HepG2 (cell line): ENCODE data around the gene OR10H2. TPM values are rescaled to one million over a fixed set of nuclear protein-coding genes. Genes with fewer than 3 reads are reported as not detected.

ENCODE experiments used
- CAMTA2 ChIP-seq: sonication (generic); formaldehyde crosslinking; IDR thresholded peaks from 2 replicates; pipeline ENCODE4 v1.4.0; 2020; ENCODE audit warnings: mild to moderate bottlenecking, missing genetic modification reagents, borderline replicate concordance
- CEBPG ChIP-seq: IDR thresholded peaks from 2 replicates; pipeline ENCODE4 v1.6.1; 2016
- FOXK1 ChIP-seq: sonication (generic); formaldehyde crosslinking; IDR thresholded peaks from 2 replicates; pipeline ENCODE4 v1.4.0; 2020; ENCODE audit warnings: low read depth, missing genetic modification reagents, borderline replicate concordance
- MIER2 ChIP-seq: IDR thresholded peaks from 2 replicates; pipeline ENCODE4 v1.6.1; 2016; ENCODE audit warnings: missing biosample characterization, missing genetic modification reagents
- MYNN ChIP-seq: sonication (generic); formaldehyde crosslinking; IDR thresholded peaks from 2 replicates; pipeline ENCODE4 v1.4.0; 2020; ENCODE audit warnings: mild to moderate bottlenecking, low read depth, missing genetic modification reagents
- PHF21A ChIP-seq: sonication (generic); formaldehyde crosslinking; IDR thresholded peaks from 2 replicates; pipeline ENCODE4 v1.5.0; 2020; ENCODE audit warnings: mild to moderate bottlenecking, missing genetic modification reagents
- REPIN1 ChIP-seq: sonication (generic); formaldehyde crosslinking; IDR thresholded peaks from 2 replicates; pipeline ENCODE4 v1.8.0; 2022; ENCODE audit warnings: missing genetic modification reagents, low read depth, mild to moderate bottlenecking, borderline replicate concordance
- RXRB ChIP-seq: IDR thresholded peaks from 2 replicates; pipeline ENCODE4 v1.6.1; 2016; ENCODE audit warnings: borderline replicate concordance, missing genetic modification reagents, missing compliant biosample characterization
- STAG1 ChIP-seq: sonication (generic); formaldehyde crosslinking; IDR thresholded peaks from 2 replicates; pipeline ENCODE4 v1.4.0; 2020; ENCODE audit warnings: missing genetic modification reagents
- ZIK1 ChIP-seq: sonication (generic); formaldehyde crosslinking; IDR thresholded peaks from 2 replicates; pipeline ENCODE4 v1.5.0; 2020; ENCODE audit warnings: mild to moderate bottlenecking, low read depth, missing genetic modification reagents, borderline replicate concordance
- ZNF496 ChIP-seq: sonication (generic); formaldehyde crosslinking; IDR thresholded peaks from 2 replicates; pipeline ENCODE4 v1.8.1; 2023; ENCODE audit warnings: mild to moderate bottlenecking, moderate library complexity, missing genetic modification reagents; ENCODE audit not compliant: insufficient replicate concordance
- ZNF501 ChIP-seq: sonication (generic); formaldehyde crosslinking; IDR thresholded peaks from 2 replicates; pipeline ENCODE4 v1.5.1; 2020; ENCODE audit warnings: mild to moderate bottlenecking, moderate library complexity, missing genetic modification reagents
- polyA plus RNA-seq, 8 experiments: library from polyadenylated mRNA; depleted of rRNA in 3 of 8; stranded (reverse) in 7 of 8; unstranded in 1 of 8; fragments of >200 nt; fragmentation: Illumina TruSeq in 4 of 8; extraction: Trizol in 4 of 8; gene quantifications; 2 replicates each; pipeline versions ENCODE4 v1.2.1 to v1.2.3, GENCODE V29; 2011 to 2016; ENCODE audit warnings: low read depth in 4 of 8, missing spikeins in 1 of 8, mixed read lengths in 1 of 8; ENCODE audit not compliant: insufficient read depth in 1 of 8
- total RNA-seq, 5 experiments: library from RNA; depleted of rRNA; stranded (reverse); fragments of >200 nt; fragmentation: Illumina TruSeq; extraction: Trizol; gene quantifications; 2 replicates each; pipeline ENCODE4 v1.2.3, GENCODE V29; 2016; ENCODE audit warnings: low read depth in 1 of 5
- TF ChIP-seq, protein P1 (sequence below): sonication (generic); formaldehyde crosslinking; IDR thresholded peaks from 2 replicates; pipeline ENCODE4 v1.4.0; 2020; ENCODE audit warnings: missing genetic modification reagents
- TF ChIP-seq, protein P2 (sequence below): sonication (generic); IDR thresholded peaks from 2 replicates; pipeline ENCODE4 v1.6.1; 2016; ENCODE audit warnings: low read depth, borderline replicate concordance
- TF ChIP-seq, protein P3 (sequence below): IDR thresholded peaks from 2 replicates; pipeline ENCODE4 v1.4.0; 2020; ENCODE audit warnings: mild to moderate bottlenecking, missing genetic modification reagents
- TF ChIP-seq, protein P4 (sequence below): sonication (generic); formaldehyde crosslinking; IDR thresholded peaks from 2 replicates; pipeline ENCODE4 v1.4.0; 2020; ENCODE audit warnings: missing genetic modification reagents
- TF ChIP-seq, protein P5 (sequence below): sonication (generic); formaldehyde crosslinking; IDR thresholded peaks from 2 replicates; pipeline ENCODE4 v1.5.0; 2020; ENCODE audit warnings: mild to moderate bottlenecking, missing genetic modification reagents, moderate library complexity
- TF ChIP-seq, protein P6 (sequence below): IDR thresholded peaks from 2 replicates; pipeline ENCODE4 v1.6.1; 2012; ENCODE audit warnings: inconsistent platforms

OR10H2 gene
- total and polyA plus RNA-seq, 2 of the 13 experiments (the other 11 are each of a cell fraction or from before 2014, with no cell fraction given): not detected

DNA sequence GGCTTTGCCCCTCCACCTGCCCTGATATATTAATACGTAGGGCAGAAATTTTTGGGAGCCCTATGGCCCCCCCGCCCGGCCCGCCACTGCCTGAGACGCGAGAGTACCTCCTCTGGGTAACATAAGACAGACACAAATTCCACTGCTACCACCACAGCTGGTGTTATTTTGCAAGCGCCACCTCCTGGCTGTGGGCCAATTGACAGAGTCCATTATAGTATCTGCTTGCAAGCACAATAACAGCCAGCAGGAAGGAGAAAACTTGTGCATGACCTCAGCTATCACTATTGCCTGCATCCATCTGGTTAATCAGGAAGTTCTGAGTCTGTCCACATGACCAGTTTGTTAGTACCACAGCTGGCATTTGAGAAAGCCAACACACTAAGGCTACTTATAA is 25.3 kb upstream of the OR10H2 start (continued):
- TF ChIP-seq, protein P1, sequence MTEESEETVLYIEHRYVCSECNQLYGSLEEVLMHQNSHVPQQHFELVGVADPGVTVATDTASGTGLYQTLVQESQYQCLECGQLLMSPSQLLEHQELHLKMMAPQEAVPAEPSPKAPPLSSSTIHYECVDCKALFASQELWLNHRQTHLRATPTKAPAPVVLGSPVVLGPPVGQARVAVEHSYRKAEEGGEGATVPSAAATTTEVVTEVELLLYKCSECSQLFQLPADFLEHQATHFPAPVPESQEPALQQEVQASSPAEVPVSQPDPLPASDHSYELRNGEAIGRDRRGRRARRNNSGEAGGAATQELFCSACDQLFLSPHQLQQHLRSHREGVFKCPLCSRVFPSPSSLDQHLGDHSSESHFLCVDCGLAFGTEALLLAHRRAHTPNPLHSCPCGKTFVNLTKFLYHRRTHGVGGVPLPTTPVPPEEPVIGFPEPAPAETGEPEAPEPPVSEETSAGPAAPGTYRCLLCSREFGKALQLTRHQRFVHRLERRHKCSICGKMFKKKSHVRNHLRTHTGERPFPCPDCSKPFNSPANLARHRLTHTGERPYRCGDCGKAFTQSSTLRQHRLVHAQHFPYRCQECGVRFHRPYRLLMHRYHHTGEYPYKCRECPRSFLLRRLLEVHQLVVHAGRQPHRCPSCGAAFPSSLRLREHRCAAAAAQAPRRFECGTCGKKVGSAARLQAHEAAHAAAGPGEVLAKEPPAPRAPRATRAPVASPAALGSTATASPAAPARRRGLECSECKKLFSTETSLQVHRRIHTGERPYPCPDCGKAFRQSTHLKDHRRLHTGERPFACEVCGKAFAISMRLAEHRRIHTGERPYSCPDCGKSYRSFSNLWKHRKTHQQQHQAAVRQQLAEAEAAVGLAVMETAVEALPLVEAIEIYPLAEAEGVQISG (CRISPR knock-in tag): 0 out of 2 replicates have a peak, but pooled peaks have one; percentile 21
- TF ChIP-seq CAMTA2 (CRISPR knock-in tag) (no peak), MIER2 (CRISPR knock-in tag) (peak; percentile 42; the same call in 1 of the 2 replicates), ZIK1 (CRISPR knock-in tag) (no peak), FOXK1 (CRISPR knock-in tag) (peak; percentile 30; the same call in 1 of the 2 replicates), ZNF496 (CRISPR knock-in tag) (no peak), CEBPG (CRISPR knock-in tag) (peak; percentile 19; the same call in 1 of the 2 replicates), PHF21A (CRISPR knock-in tag) (no peak; the same call in 1 of the 2 replicates), RXRB (CRISPR knock-in tag) (peak; percentile 24; the same call in 1 of the 2 replicates), REPIN1 (CRISPR knock-in tag) (peak; percentile 57; the same call in 1 of the 2 replicates), MYNN (CRISPR knock-in tag) (no peak), ZNF501 (CRISPR knock-in tag) (no peak), STAG1 (CRISPR knock-in tag) (peak; percentile 67)
- TF ChIP-seq, protein P2, sequence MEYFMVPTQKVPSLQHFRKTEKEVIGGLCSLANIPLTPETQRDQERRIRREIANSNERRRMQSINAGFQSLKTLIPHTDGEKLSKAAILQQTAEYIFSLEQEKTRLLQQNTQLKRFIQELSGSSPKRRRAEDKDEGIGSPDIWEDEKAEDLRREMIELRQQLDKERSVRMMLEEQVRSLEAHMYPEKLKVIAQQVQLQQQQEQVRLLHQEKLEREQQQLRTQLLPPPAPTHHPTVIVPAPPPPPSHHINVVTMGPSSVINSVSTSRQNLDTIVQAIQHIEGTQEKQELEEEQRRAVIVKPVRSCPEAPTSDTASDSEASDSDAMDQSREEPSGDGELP: peak; percentile 85
- TF ChIP-seq, protein P3, sequence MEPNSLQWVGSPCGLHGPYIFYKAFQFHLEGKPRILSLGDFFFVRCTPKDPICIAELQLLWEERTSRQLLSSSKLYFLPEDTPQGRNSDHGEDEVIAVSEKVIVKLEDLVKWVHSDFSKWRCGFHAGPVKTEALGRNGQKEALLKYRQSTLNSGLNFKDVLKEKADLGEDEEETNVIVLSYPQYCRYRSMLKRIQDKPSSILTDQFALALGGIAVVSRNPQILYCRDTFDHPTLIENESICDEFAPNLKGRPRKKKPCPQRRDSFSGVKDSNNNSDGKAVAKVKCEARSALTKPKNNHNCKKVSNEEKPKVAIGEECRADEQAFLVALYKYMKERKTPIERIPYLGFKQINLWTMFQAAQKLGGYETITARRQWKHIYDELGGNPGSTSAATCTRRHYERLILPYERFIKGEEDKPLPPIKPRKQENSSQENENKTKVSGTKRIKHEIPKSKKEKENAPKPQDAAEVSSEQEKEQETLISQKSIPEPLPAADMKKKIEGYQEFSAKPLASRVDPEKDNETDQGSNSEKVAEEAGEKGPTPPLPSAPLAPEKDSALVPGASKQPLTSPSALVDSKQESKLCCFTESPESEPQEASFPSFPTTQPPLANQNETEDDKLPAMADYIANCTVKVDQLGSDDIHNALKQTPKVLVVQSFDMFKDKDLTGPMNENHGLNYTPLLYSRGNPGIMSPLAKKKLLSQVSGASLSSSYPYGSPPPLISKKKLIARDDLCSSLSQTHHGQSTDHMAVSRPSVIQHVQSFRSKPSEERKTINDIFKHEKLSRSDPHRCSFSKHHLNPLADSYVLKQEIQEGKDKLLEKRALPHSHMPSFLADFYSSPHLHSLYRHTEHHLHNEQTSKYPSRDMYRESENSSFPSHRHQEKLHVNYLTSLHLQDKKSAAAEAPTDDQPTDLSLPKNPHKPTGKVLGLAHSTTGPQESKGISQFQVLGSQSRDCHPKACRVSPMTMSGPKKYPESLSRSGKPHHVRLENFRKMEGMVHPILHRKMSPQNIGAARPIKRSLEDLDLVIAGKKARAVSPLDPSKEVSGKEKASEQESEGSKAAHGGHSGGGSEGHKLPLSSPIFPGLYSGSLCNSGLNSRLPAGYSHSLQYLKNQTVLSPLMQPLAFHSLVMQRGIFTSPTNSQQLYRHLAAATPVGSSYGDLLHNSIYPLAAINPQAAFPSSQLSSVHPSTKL (CRISPR knock-in tag): peak; percentile 30; the same call in 1 of the 2 replicates
- TF ChIP-seq, protein P4, sequence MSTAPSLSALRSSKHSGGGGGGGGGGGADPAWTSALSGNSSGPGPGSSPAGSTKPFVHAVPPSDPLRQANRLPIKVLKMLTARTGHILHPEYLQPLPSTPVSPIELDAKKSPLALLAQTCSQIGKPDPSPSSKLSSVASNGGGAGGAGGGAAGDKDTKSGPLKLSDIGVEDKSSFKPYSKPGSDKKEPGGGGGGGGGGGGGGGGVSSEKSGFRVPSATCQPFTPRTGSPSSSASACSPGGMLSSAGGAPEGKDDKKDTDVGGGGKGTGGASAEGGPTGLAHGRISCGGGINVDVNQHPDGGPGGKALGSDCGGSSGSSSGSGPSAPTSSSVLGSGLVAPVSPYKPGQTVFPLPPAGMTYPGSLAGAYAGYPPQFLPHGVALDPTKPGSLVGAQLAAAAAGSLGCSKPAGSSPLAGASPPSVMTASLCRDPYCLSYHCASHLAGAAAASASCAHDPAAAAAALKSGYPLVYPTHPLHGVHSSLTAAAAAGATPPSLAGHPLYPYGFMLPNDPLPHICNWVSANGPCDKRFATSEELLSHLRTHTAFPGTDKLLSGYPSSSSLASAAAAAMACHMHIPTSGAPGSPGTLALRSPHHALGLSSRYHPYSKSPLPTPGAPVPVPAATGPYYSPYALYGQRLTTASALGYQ (CRISPR knock-in tag): no peak
- TF ChIP-seq, protein P5, sequence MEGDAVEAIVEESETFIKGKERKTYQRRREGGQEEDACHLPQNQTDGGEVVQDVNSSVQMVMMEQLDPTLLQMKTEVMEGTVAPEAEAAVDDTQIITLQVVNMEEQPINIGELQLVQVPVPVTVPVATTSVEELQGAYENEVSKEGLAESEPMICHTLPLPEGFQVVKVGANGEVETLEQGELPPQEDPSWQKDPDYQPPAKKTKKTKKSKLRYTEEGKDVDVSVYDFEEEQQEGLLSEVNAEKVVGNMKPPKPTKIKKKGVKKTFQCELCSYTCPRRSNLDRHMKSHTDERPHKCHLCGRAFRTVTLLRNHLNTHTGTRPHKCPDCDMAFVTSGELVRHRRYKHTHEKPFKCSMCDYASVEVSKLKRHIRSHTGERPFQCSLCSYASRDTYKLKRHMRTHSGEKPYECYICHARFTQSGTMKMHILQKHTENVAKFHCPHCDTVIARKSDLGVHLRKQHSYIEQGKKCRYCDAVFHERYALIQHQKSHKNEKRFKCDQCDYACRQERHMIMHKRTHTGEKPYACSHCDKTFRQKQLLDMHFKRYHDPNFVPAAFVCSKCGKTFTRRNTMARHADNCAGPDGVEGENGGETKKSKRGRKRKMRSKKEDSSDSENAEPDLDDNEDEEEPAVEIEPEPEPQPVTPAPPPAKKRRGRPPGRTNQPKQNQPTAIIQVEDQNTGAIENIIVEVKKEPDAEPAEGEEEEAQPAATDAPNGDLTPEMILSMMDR (CRISPR knock-in tag): peak; percentile 78
- TF ChIP-seq, protein P6, sequence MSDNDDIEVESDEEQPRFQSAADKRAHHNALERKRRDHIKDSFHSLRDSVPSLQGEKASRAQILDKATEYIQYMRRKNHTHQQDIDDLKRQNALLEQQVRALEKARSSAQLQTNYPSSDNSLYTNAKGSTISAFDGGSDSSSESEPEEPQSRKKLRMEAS: peak; percentile 22; the same call in 1 of the 2 replicates
